ENCODE measurements around the gene NAP1L4.

NAP1L4 gene

DNA sequence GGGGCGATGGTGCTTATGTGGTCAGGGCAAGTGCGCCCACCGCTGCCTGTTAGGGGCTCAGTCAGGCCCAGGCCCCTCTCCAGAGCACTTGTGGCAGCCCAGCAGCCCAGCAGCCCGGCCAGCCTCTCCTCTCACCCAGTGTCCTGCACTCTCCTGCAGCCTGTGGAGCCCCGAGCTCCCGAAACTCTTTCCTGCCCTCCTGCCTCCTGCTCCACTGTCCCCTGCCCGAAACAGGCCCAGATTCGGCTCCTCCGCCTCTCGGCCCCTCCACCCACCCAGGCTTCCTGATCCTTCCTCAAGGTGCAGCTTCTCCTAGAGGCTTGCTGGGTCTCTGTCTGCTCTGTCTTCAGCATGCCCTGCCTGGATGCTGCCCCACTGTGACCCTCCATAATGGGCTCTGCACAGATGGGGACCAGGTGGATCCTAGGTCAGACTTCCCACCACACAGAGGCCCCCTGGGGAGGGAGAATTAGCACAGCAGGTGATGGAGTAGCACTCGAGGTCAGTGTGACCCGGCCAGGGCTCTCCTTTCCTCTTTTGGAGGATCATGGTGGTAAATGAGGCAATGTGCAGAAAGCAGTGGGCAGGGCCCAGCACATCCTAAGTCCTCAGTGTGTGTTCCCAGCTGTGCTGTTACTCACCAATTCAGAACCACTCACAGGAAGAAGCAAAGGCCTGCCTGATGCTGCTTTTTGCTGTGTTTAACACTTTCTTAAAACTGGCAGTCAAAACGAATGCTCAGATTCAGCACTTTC lies 18.6 kb upstream of the NAP1L4 start:
- Histone ChIP-seq H3K27me3 (ENCODE audit: insufficient read depth, insufficient read length) (no peaks in the 10 kb centered on the region), H3K9me3 (ENCODE audit: insufficient read depth, low read length) (no peaks in the 10 kb centered on the region), H3K4me3 (ENCODE audit: insufficient read length, low read depth) (no peak overlapping the region), H3K4me1 (ENCODE audit: insufficient read depth, insufficient read length) (peaks cover 6% of the 10 kb centered on the region), H3K36me3 (ENCODE audit: insufficient read depth, insufficient read length, low read length) (peaks cover 81% of the 10 kb centered on the region), H3K9ac (ENCODE audit: insufficient read length, low read depth) (peak overlapping the region; percentile 25)
- DNase-seq (ENCODE audit: low read depth, low spot score), result no peak
- no peak for TF ChIP-seq YY1 (IDR thresholded peaks at IDR 0.05; ENCODE audit: insufficient read depth, insufficient read length)
- no peak for TF ChIP-seq SUZ12 (IDR thresholded peaks at IDR 0.05; ENCODE audit: extremely low read depth, insufficient read depth, insufficient read length)
- TF ChIP-seq ZNF274 (IDR thresholded peaks at IDR 0.05; ENCODE audit: low read depth, low read length), result no peak

DNA sequence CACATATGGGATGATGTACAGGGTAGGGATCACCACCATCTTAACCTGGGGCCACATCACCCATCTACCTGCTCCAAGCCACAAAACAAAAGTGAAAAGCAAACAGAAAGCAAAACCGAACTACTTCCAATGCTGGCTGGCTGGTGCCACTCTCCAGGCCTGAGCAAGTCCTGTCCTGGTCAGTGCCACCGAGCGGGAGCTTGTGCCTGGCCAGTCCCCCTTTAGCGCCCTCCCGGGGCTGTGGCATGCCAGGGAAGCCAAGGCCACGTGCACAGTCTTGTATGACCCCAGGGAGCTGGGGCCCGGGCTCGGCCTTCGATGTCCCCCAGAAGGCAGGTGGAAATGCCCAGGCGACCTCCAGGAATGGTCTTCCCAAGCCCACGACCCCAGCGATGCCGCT lies 17.9 kb upstream of the NAP1L4 start:
- H3K9me3 ChIP-seq (ENCODE audit: insufficient read depth, low read length), result no peaks in the 10 kb centered on the region
- no peak for DNase-seq (ENCODE audit: low read depth, low spot score)
- no peaks in the 10 kb centered on the region for H3K27me3 ChIP-seq (ENCODE audit: insufficient read depth, insufficient read length)
- peaks cover 80% of the 10 kb centered on the region for H3K36me3 ChIP-seq (ENCODE audit: insufficient read depth, insufficient read length, low read length)
- no peak overlapping the region for H3K9ac ChIP-seq (ENCODE audit: insufficient read length, low read depth)
- H3K4me3 ChIP-seq (ENCODE audit: insufficient read length, low read depth), result no peak overlapping the region
- H3K4me1 ChIP-seq (ENCODE audit: insufficient read depth, insufficient read length), result peaks cover 6% of the 10 kb centered on the region
- TF ChIP-seq YY1 (IDR thresholded peaks at IDR 0.05; ENCODE audit: insufficient read depth, insufficient read length) (no peak), SUZ12 (IDR thresholded peaks at IDR 0.05; ENCODE audit: extremely low read depth, insufficient read depth, insufficient read length) (no peak), ZNF274 (IDR thresholded peaks at IDR 0.05; ENCODE audit: low read depth, low read length) (no peak)

DNA sequence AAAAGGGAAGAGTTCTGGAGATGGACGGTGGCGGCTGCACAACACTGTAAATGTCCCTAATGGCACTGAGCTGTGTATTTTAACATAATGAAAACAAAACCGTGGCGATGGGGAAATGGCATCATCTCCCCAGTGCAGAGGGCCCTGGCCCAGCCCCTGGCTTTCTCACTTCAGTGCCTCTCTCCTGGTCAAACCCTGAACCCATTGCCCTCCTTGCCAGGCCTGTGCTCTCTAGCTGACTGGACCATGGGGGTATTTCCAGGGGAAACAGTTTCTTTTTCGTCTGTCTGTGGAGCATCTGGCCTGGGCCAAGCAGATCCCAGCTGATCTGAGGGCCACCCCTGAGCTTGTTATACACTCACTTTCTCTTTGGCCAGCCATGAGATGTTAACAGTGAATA lies 17.4 kb upstream of the NAP1L4 start:
- H3K9ac ChIP-seq (ENCODE audit: insufficient read length, low read depth), result no peak overlapping the region

DNA sequence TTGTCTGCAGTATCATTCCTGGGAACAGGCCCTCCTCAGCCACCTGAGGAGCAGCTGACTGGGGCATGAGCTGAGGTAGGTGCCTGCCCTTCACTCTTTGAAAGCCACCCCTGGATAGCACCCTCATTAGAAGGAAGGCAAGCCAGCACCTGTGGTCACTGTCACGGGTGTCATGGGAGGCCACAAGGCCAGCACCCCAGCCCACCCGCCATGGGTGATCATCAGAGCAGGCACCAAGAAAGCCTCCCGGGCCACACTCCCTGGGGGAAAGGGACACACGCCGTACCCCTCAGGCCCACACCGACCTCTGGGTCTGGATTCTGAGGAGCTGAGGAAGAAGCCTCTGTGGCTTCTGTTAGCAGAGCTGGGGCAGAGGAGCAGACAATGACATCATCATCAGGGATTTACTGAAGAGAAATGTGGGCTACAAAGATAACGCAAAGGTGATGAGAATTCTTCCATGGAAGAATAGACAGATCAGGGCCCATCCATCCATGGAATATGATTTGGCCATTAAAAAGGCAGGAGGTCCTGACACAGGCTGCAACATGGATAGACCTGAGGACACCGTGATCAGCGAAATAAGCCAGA lies 16.7 kb upstream of the NAP1L4 start:
- H3K9ac ChIP-seq (ENCODE audit: insufficient read length, low read depth), result no peak overlapping the region
- no peaks in the 10 kb centered on the region for H3K9me3 ChIP-seq (ENCODE audit: insufficient read depth, low read length)
- H3K4me1 ChIP-seq (ENCODE audit: insufficient read depth, insufficient read length), result peaks cover 7% of the 10 kb centered on the region
- no peaks in the 10 kb centered on the region for H3K27me3 ChIP-seq (ENCODE audit: insufficient read depth, insufficient read length)
- no peak overlapping the region for H3K4me3 ChIP-seq (ENCODE audit: insufficient read length, low read depth)
- DNase-seq (ENCODE audit: low read depth, low spot score), result no peak
- H3K36me3 ChIP-seq (ENCODE audit: insufficient read depth, insufficient read length, low read length), result peaks cover 78% of the 10 kb centered on the region
- TF ChIP-seq SUZ12 (IDR thresholded peaks at IDR 0.05; ENCODE audit: extremely low read depth, insufficient read depth, insufficient read length), result no peak
- no peak for TF ChIP-seq ZNF274 (IDR thresholded peaks at IDR 0.05; ENCODE audit: low read depth, low read length)
- no peak for TF ChIP-seq YY1 (IDR thresholded peaks at IDR 0.05; ENCODE audit: insufficient read depth, insufficient read length)

More for the DNA sequence above, 17.4 kb upstream of the NAP1L4 start:
- Histone ChIP-seq H3K4me3 (ENCODE audit: insufficient read length, low read depth) (no peak overlapping the region), H3K36me3 (ENCODE audit: insufficient read depth, insufficient read length, low read length) (peaks cover 77% of the 10 kb centered on the region), H3K27me3 (ENCODE audit: insufficient read depth, insufficient read length) (no peaks in the 10 kb centered on the region), H3K9me3 (ENCODE audit: insufficient read depth, low read length) (no peaks in the 10 kb centered on the region), H3K4me1 (ENCODE audit: insufficient read depth, insufficient read length) (peaks cover 6% of the 10 kb centered on the region)
- no peak for DNase-seq (ENCODE audit: low read depth, low spot score)
- TF ChIP-seq ZNF274 (IDR thresholded peaks at IDR 0.05; ENCODE audit: low read depth, low read length) (no peak), YY1 (IDR thresholded peaks at IDR 0.05; ENCODE audit: insufficient read depth, insufficient read length) (no peak), SUZ12 (IDR thresholded peaks at IDR 0.05; ENCODE audit: extremely low read depth, insufficient read depth, insufficient read length) (no peak)

DNA sequence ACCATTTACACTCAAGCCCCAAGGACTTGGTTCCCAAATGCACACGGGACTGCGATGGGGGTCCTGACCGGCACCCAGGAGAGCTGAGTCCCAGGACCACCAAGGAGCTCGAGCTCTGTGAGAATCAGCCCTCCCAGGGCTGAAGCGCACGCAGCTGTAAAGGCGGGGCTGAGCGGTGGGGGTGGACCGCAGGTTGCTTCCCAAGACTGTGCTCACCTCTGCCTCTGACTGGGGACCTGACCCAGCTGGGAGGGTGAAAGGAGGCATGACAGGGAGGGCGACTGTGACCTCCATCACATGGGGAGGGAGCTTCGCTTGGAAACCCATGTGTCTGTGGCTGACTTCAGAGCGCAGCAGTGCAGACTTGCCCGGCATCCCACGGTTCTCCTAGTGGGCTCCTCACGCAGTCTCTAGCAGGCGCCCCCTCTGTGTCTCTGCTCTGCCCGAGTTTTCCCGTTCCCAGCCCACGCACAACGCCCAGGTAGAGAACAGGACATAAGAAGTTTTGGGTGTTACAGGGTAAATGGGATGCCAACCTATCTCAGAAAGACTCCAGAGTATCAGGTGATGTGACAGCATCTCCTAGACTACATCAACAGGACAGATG lies 15.4 kb upstream of the NAP1L4 start:
- no peak for DNase-seq (ENCODE audit: low read depth, low spot score)
- no peak overlapping the region for H3K9ac ChIP-seq (ENCODE audit: insufficient read length, low read depth)
- peaks cover 8% of the 10 kb centered on the region for H3K4me1 ChIP-seq (ENCODE audit: insufficient read depth, insufficient read length)
- H3K9me3 ChIP-seq (ENCODE audit: insufficient read depth, low read length), result no peaks in the 10 kb centered on the region
- peaks cover 86% of the 10 kb centered on the region for H3K36me3 ChIP-seq (ENCODE audit: insufficient read depth, insufficient read length, low read length)
- no peak overlapping the region for H3K4me3 ChIP-seq (ENCODE audit: insufficient read length, low read depth)
- TF ChIP-seq ZNF274 (IDR thresholded peaks at IDR 0.05; ENCODE audit: low read depth, low read length) (no peak), YY1 (IDR thresholded peaks at IDR 0.05; ENCODE audit: insufficient read depth, insufficient read length) (no peak), SUZ12 (IDR thresholded peaks at IDR 0.05; ENCODE audit: extremely low read depth, insufficient read depth, insufficient read length) (no peak)
- H3K27me3 ChIP-seq (ENCODE audit: insufficient read depth, insufficient read length), result no peaks in the 10 kb centered on the region

DNA sequence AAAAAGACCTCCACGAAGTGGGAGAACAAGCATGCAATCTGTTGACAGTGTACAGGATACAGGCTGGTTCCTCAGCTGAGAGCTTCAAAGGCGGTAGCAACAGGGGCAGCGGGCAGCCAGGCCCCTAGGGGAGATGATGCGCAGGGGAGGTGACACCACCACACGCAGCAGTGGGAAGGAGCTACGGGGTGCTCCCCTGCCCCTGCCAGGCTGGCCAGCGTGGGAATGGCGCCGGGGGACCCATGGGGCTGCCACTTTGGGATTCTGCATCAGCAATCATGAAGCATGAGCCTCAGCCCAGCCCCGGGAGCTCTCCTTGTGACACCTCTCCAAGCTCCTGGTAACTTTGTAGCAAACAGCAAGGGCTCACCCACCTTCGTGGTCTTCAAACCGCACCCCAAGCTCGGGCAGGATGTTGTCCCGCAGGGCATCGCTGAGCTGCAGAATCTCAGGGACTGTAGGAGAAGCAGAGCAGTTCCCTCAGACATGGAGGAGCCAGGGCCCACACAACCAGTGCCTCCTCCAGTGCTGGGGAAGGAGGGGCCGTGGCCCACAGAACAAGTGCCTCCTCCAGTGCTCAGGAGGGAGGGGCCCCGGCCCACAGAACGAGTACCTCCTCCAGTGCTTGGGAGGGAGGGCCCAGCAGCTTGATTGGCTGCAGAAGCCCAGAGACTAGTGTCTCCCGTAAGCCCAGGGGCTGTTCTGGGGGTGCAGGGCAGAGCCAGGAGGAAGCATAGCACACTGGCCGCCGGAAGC lies 14.6 kb upstream of the NAP1L4 start:
- peak overlapping the region; percentile 52 for H3K9ac ChIP-seq (ENCODE audit: insufficient read length, low read depth)
- no peak overlapping the region for H3K4me3 ChIP-seq (ENCODE audit: insufficient read length, low read depth)
- peaks cover 86% of the 10 kb centered on the region for H3K36me3 ChIP-seq (ENCODE audit: insufficient read depth, insufficient read length, low read length)
- peaks cover 8% of the 10 kb centered on the region for H3K4me1 ChIP-seq (ENCODE audit: insufficient read depth, insufficient read length)
- H3K27me3 ChIP-seq (ENCODE audit: insufficient read depth, insufficient read length), result no peaks in the 10 kb centered on the region
- no peaks in the 10 kb centered on the region for H3K9me3 ChIP-seq (ENCODE audit: insufficient read depth, low read length)
- DNase-seq (ENCODE audit: low read depth, low spot score), result no peak
- TF ChIP-seq YY1 (IDR thresholded peaks at IDR 0.05; ENCODE audit: insufficient read depth, insufficient read length) (no peak), ZNF274 (IDR thresholded peaks at IDR 0.05; ENCODE audit: low read depth, low read length) (no peak), SUZ12 (IDR thresholded peaks at IDR 0.05; ENCODE audit: extremely low read depth, insufficient read depth, insufficient read length) (no peak)
